H1 (cell line): ENCODE measurements around the gene DPYD. TPM values are rescaled to one million over a fixed set of nuclear protein-coding genes. Genes with fewer than 3 reads are reported as not detected.

Experiments
- CTCF ChIA-PET: fragments of 300-600 bp; sonication (Branson Sonifier 250); formaldehyde crosslinking; loops from one replicate; lab custom pipeline; 2021; ENCODE audit not compliant: partially characterized antibody; lab: Charles Lee
- POLR2A ChIA-PET: fragments of 300-600 bp; sonication (Branson Sonifier 250); formaldehyde crosslinking; loops from one replicate; lab custom pipeline; 2021; ENCODE audit warnings: inconsistent platforms; ENCODE audit not compliant: partially characterized antibody; lab: Charles Lee
- DNase-seq, 2 experiments: peaks; one replicate each; pipeline versions ENCODE4 v3.0.0 to v3.0.0-alpha.2; 2010 to 2022; ENCODE audit warnings: low spot score in 2 of 2, low read depth in 1 of 2, mixed read lengths in 1 of 2
- FAIRE-seq: peaks from 2 replicates; lab custom pipeline; 2011; peaks lifted over from hg19 to GRCh38; lab: Jason Lieb, UNC
- H2AFZ ChIP-seq: 2 replicates; pipeline ENCODE4 v1.8.1; 2012; ENCODE audit warnings: low read length, inconsistent platforms
- H2AK5ac ChIP-seq: 2 replicates; pipeline ENCODE4 v1.6.1; 2013; ENCODE audit warnings: low read depth, low read length
- H2BK120ac ChIP-seq: replicated peaks from 2 replicates; pipeline ENCODE3; 2013; ENCODE audit warnings: low read depth, low read length, inconsistent platforms
- H2BK12ac ChIP-seq: 2 replicates; pipeline ENCODE4 v1.6.1; 2013; ENCODE audit warnings: low read depth, low read length
- H2BK15ac ChIP-seq: 2 replicates; pipeline ENCODE4 v1.6.1; 2013; ENCODE audit warnings: low read length
- H2BK20ac ChIP-seq: 2 replicates; pipeline ENCODE4 v1.6.1; 2013; ENCODE audit warnings: low read length
- H2BK5ac ChIP-seq: 2 replicates; pipeline ENCODE4 v1.6.1; 2013; ENCODE audit warnings: low read depth, low read length
- H3K14ac ChIP-seq: 2 replicates; pipeline ENCODE4 v1.6.1; 2013; ENCODE audit warnings: inconsistent platforms; ENCODE audit not compliant: insufficient read length
- H3K18ac ChIP-seq: 2 replicates; pipeline ENCODE4 v1.6.1; 2013; ENCODE audit warnings: low read length; ENCODE audit errors: extremely low read depth
- H3K23ac ChIP-seq: 2 replicates; pipeline ENCODE4 v1.6.1; 2013; ENCODE audit warnings: inconsistent platforms; ENCODE audit not compliant: insufficient read length
- H3K23me2 ChIP-seq: 2 replicates; pipeline ENCODE4 v1.6.1; 2013; ENCODE audit warnings: low read depth, low read length
- H3K27ac ChIP-seq: 2 replicates; pipeline ENCODE4 v1.6.1; 2011; ENCODE audit warnings: low read depth, low read length, inconsistent platforms
- H3K27me3 ChIP-seq, 4 experiments: replicated peaks in 1 of 4; 1 replicate in 1 of 4; 2 replicates in 3 of 4; pipeline versions ENCODE4 v1.6.1 to v1.8.1; 2011 to 2013; ENCODE audit warnings: low read length in 3 of 4, mild to moderate bottlenecking in 3 of 4, inconsistent platforms in 2 of 4, mixed read lengths in 2 of 4, moderate library complexity in 1 of 4; ENCODE audit not compliant: control insufficient read depth in 3 of 4, insufficient read depth in 3 of 4; ENCODE audit errors: extremely low read depth in 1 of 4
- H3K36me3 ChIP-seq, 4 experiments: 2 replicates each; pipeline versions ENCODE4 v1.6.1 to v1.8.1; 2011 to 2013; ENCODE audit warnings: mild to moderate bottlenecking in 4 of 4, low read length in 3 of 4, moderate library complexity in 2 of 4, control low read depth in 1 of 4, inconsistent platforms in 1 of 4; ENCODE audit not compliant: insufficient read depth in 4 of 4, control insufficient read depth in 2 of 4
- H3K4ac ChIP-seq: replicated peaks from 2 replicates; pipeline ENCODE3; 2013; ENCODE audit warnings: low read length, low read depth, mixed read lengths, inconsistent platforms; ENCODE audit not compliant: insufficient read length
- H3K4me1 ChIP-seq, 4 experiments: replicated peaks in 1 of 4; 1 replicate in 1 of 4; 2 replicates in 3 of 4; pipeline versions ENCODE4 v1.6.1 to v1.8.1; 2011 to 2013; ENCODE audit warnings: low read length in 3 of 4, inconsistent platforms in 2 of 4, mixed read lengths in 1 of 4; ENCODE audit not compliant: insufficient read depth in 4 of 4, control insufficient read depth in 3 of 4
- H3K4me2 ChIP-seq, 2 experiments: 2 replicates each; pipeline versions ENCODE4 v1.6.1 to v1.8.1; 2011 to 2013; ENCODE audit warnings: low read depth in 2 of 2, low read length in 2 of 2, control low read depth in 1 of 2, inconsistent platforms in 1 of 2, mild to moderate bottlenecking in 1 of 2; ENCODE audit not compliant: insufficient read depth in 1 of 2
- H3K4me3 ChIP-seq, 4 experiments: fragments of 200-600, 300-600 bp in 1 of 4; sonication (generic), shearing (Covaris generic), sonication (Bioruptor Twin) in 1 of 4; 2 replicates each; pipeline versions ENCODE4 v1.5.1 to v1.8.1; 2011 to 2016; ENCODE audit warnings: low read length in 4 of 4, low read depth in 3 of 4, control low read depth in 2 of 4, inconsistent platforms in 2 of 4, mild to moderate bottlenecking in 2 of 4, mixed read lengths in 1 of 4, moderate library complexity in 1 of 4; ENCODE audit not compliant: insufficient read depth in 2 of 4; ENCODE audit errors: extremely low read depth in 1 of 4
- H3K56ac ChIP-seq: replicated peaks from 2 replicates; pipeline ENCODE3; 2013; ENCODE audit warnings: low read depth, mild to moderate bottlenecking, mixed read lengths, low read length, inconsistent platforms; ENCODE audit not compliant: insufficient read length
- H3K79me1 ChIP-seq: 2 replicates; pipeline ENCODE4 v1.6.1; 2013; ENCODE audit warnings: low read depth, low read length, control low read depth
- H3K79me2 ChIP-seq, 2 experiments: 2 replicates each; pipeline versions ENCODE4 v1.6.1 to v1.8.1; 2012 to 2013; ENCODE audit warnings: low read length in 2 of 2, mild to moderate bottlenecking in 2 of 2, inconsistent platforms in 1 of 2; ENCODE audit not compliant: insufficient read depth in 2 of 2, control insufficient read depth in 1 of 2
- H3K9ac ChIP-seq, 4 experiments: replicated peaks in 1 of 4; 1 replicate in 1 of 4; 2 replicates in 3 of 4; pipeline versions ENCODE4 v1.6.1 to v1.8.1; 2011 to 2013; ENCODE audit warnings: low read depth in 3 of 4, low read length in 3 of 4, control low read depth in 2 of 4, mild to moderate bottlenecking in 2 of 4, moderate library complexity in 2 of 4, inconsistent platforms in 1 of 4; ENCODE audit errors: extremely low read depth in 1 of 4
- H3K9me3 ChIP-seq, 2 experiments: 2 replicates each; pipeline versions ENCODE4 v1.6.1 to v1.8.1; 2012 to 2013; ENCODE audit warnings: mild to moderate bottlenecking in 2 of 2, moderate library complexity in 2 of 2, control low read depth in 1 of 2, inconsistent platforms in 1 of 2, low read depth in 1 of 2, low read length in 1 of 2, mixed read lengths in 1 of 2; ENCODE audit not compliant: insufficient read depth in 2 of 2
- H4K20me1 ChIP-seq, 2 experiments: replicated peaks in 1 of 2; 2 replicates each; pipeline versions ENCODE3 to v1.8.1; 2011 to 2013; ENCODE audit warnings: inconsistent platforms in 2 of 2, low read length in 2 of 2, mild to moderate bottlenecking in 1 of 2; ENCODE audit not compliant: insufficient read depth in 2 of 2, control insufficient read depth in 1 of 2
- H4K5ac ChIP-seq: 2 replicates; pipeline ENCODE4 v1.6.1; 2013; ENCODE audit warnings: low read length, low read depth, mixed read lengths, inconsistent platforms; ENCODE audit not compliant: insufficient read length
- H4K8ac ChIP-seq: 2 replicates; pipeline ENCODE4 v1.8.0; 2013; ENCODE audit warnings: mild to moderate bottlenecking, moderate library complexity, low read length, inconsistent platforms; ENCODE audit not compliant: insufficient read depth; ENCODE audit errors: extremely low read depth
- H4K91ac ChIP-seq: replicated peaks from 2 replicates; pipeline ENCODE3; 2013; ENCODE audit warnings: low read length, mixed read lengths, inconsistent platforms; ENCODE audit not compliant: insufficient read length
- ASH2L ChIP-seq: fragments of 200-600, 300-600 bp; sonication (generic); IDR thresholded peaks from one replicate; pipeline ENCODE4 v1.7.1; 2017; ENCODE audit warnings: low read length
- CHD2 ChIP-seq: IDR thresholded peaks from 2 replicates; pipeline ENCODE4 v1.6.1; 2012; ENCODE audit warnings: low read length, improper control_type of control experiment
- FOSL1 ChIP-seq: IDR thresholded peaks from 2 replicates; pipeline ENCODE4 v1.6.1; 2011; ENCODE audit warnings: mild to moderate bottlenecking, low read depth, low read length, moderate library complexity; ENCODE audit not compliant: insufficient read depth
- GABPA ChIP-seq: IDR thresholded peaks from 2 replicates; pipeline ENCODE4 v1.6.1; 2011; ENCODE audit warnings: mild to moderate bottlenecking, low read length, moderate library complexity, borderline replicate concordance; ENCODE audit not compliant: insufficient read depth
- HDAC2 ChIP-seq, 2 experiments: fragments of 300-600 bp in 1 of 2; sonication (generic) in 1 of 2; IDR thresholded peaks; 2 replicates each; pipeline ENCODE4 v1.6.1; 2011 to 2012; ENCODE audit warnings: low read depth in 2 of 2, low read length in 2 of 2, mild to moderate bottlenecking in 2 of 2, moderate library complexity in 2 of 2, borderline replicate concordance in 1 of 2, inconsistent platforms in 1 of 2
- JUN ChIP-seq: IDR thresholded peaks from 2 replicates; pipeline ENCODE4 v1.6.1; 2011; ENCODE audit warnings: low read depth, mild to moderate bottlenecking, improper control_type of control experiment, low read length
- KDM1A ChIP-seq: fragments of 200-600, 300-600 bp; sonication (generic); IDR thresholded peaks from 2 replicates; pipeline ENCODE4 v1.7.1; 2016; ENCODE audit warnings: mild to moderate bottlenecking, low read length, borderline replicate concordance
- KDM4A ChIP-seq: IDR thresholded peaks from one replicate; pipeline ENCODE4 v1.7.1; 2012; ENCODE audit warnings: low read depth, mild to moderate bottlenecking, moderate library complexity, low read length, inconsistent platforms; ENCODE audit not compliant: severe bottlenecking
- KDM5A ChIP-seq: fragments of 200-600 bp; IDR thresholded peaks from 2 replicates; pipeline ENCODE4 v1.7.1; 2012; ENCODE audit warnings: mild to moderate bottlenecking, low read length, inconsistent platforms, mixed read lengths
- RBBP5 ChIP-seq: IDR thresholded peaks from 2 replicates; pipeline ENCODE4 v1.7.1; 2012; ENCODE audit warnings: low read depth, mild to moderate bottlenecking, inconsistent platforms, low read length, moderate library complexity, borderline replicate concordance
- SP1 ChIP-seq: IDR thresholded peaks from 2 replicates; pipeline ENCODE4 v1.6.1; 2011; ENCODE audit warnings: low read depth, low read length
- SP4 ChIP-seq: IDR thresholded peaks from 2 replicates; pipeline ENCODE4 v1.6.1; 2012; ENCODE audit warnings: low read length, inconsistent platforms
- WGBS, 2 experiments: shearing (Covaris generic) in 1 of 2; methylation state at CpG; one replicate each; pipeline versions ENCODE4 v1.1.6 to v1.1.7; 2013 to 2015; ENCODE audit warnings: low lambda C conversion rate in 2 of 2, mixed read lengths in 2 of 2, inconsistent platforms in 1 of 2, low coverage in 1 of 2, missing lambda C conversion rate in 1 of 2; ENCODE audit not compliant: insufficient replicate concordance in 2 of 2, insufficient coverage in 1 of 2, insufficient read length in 1 of 2; ENCODE audit errors: extremely low coverage in 1 of 2, missing lambda C conversion rate in 1 of 2; 5-methylcytosine and 5-hydroxymethylcytosine counted together
- polyA plus RNA-seq, 7 experiments: library from polyadenylated mRNA; depleted of rRNA in 3 of 7; stranded (reverse) in 5 of 7; unstranded in 2 of 7; fragments of >200 nt in 5 of 7; fragments of 200-250 nt in 2 of 7; gene quantifications; 1 replicate in 5 of 7; 2 replicates in 1 of 7; 4 replicates in 1 of 7; pipeline versions ENCODE4 v1.2.1 to v1.2.3, GENCODE V29; 2011 to 2013; ENCODE audit warnings: missing spikeins in 2 of 7, mixed read lengths in 2 of 7
- total RNA-seq: library from RNA; stranded (reverse); fragmentation: NEBNext Ultra II Directional; extraction: Animal tissue kit (Norgen Biotek cat#: 25700); gene quantifications from 2 replicates; pipeline ENCODE4 v1.2.1, GENCODE V29; 2021
- TF ChIP-seq, protein P1 (sequence below): IDR thresholded peaks from 2 replicates; pipeline ENCODE4 v1.6.1; 2012; ENCODE audit warnings: inconsistent platforms
- TF ChIP-seq, protein P2 (sequence below): IDR thresholded peaks from 2 replicates; pipeline ENCODE4 v1.6.1; 2011; ENCODE audit warnings: low read depth, mild to moderate bottlenecking, low read length; ENCODE audit not compliant: insufficient read depth

The DPYD gene
- total and polyA plus RNA-seq, 2 of the 8 experiments (the other 6 are each of a cell fraction or from before 2014, with no cell fraction given), result 0.29 to 0.73 TPM

DNA sequence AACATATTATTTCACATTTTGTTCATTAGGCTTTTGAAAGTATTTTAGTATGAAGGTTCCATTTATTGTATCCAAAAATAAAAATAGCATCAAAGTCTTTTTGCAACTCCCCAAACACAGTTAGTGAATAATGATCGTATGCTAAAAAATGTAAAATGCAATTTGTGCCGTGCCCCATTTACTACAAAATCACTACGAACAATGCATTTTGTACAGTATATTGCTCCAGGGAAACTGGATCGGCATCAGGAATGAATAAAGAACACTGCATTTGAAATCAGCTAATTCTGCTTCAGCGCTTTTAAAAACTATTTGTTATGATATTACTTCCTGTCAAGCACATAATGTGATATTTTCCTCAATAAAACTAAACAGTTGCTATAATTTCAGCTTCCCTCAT is 547.8 kb downstream of the DPYD start:
- Histone ChIP-seq H3K4me3 (no peak overlapping the region), H3K56ac (no peak overlapping the region), H2AFZ (no peak overlapping the region), H3K4me1 (peaks cover 0 to 3% (median 0%) of the 10 kb centered on the region in 4 experiments; a peak in 1 of 7 replicates), H3K4me2 (no peak overlapping the region), H3K9ac (no peak overlapping the region), H2BK5ac (no peak overlapping the region), H3K79me2 (no peaks in the 10 kb centered on the region), H2BK15ac (no peak overlapping the region), H3K27me3 (no peaks in the 10 kb centered on the region), H3K14ac (no peak overlapping the region), H2BK12ac (no peak overlapping the region), H4K8ac (no peak overlapping the region), H2AK5ac (no peak overlapping the region), H2BK120ac (no peak overlapping the region), H3K4ac (no peak overlapping the region), H4K20me1 (no peaks in the 10 kb centered on the region), H3K79me1 (no peaks in the 10 kb centered on the region), H3K9me3 (no peaks in the 10 kb centered on the region), H3K27ac (no peak overlapping the region), H3K18ac (no peak overlapping the region), H3K23me2 (no peaks in the 10 kb centered on the region), H4K91ac (no peak overlapping the region), H3K36me3 (no peaks in the 10 kb centered on the region), H4K5ac (no peak overlapping the region), H3K23ac (no peak overlapping the region), H2BK20ac (no peak overlapping the region)
- DNase-seq, result no peak
- WGBS, 2 experiments, result 94% methylated on average over 5 of the region's 5 CpGs; no CpG with 5 or more reads in 1 of the 2 experiments
- ChIA-PET CTCF (interaction anchor here (0.5 to 1.3 kb wide), 2 partner anchors 12 to 242 kb away, joined by 4 to 5 read pairs; no protein-coding TSS in a partner anchor), POLR2A (interaction anchor here (0.7 kb wide), 1 partner anchor 394 kb away, joined by 3 read pairs; no protein-coding TSS in a partner anchor)
- FAIRE-seq, result no peak
- no peak for TF ChIP-seq SP1
- no peak for TF ChIP-seq SP4
- no peak for TF ChIP-seq JUN
- TF ChIP-seq, protein P1, sequence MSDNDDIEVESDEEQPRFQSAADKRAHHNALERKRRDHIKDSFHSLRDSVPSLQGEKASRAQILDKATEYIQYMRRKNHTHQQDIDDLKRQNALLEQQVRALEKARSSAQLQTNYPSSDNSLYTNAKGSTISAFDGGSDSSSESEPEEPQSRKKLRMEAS, result no peak
- no peak for TF ChIP-seq KDM1A
- no peak for TF ChIP-seq HDAC2 (IDR thresholded peaks at IDR 0.05; ENCODE audit: borderline replicate concordance in 1 of 2, low read depth in 2 of 2, low read length in 2 of 2)
- TF ChIP-seq FOSL1, result no peak
- no peak for TF ChIP-seq KDM4A
- TF ChIP-seq GABPA, result no peak
- TF ChIP-seq ASH2L, result no peak
- TF ChIP-seq CHD2, result no peak
- TF ChIP-seq RBBP5, result no peak
- no peak for TF ChIP-seq KDM5A
- TF ChIP-seq, protein P2, sequence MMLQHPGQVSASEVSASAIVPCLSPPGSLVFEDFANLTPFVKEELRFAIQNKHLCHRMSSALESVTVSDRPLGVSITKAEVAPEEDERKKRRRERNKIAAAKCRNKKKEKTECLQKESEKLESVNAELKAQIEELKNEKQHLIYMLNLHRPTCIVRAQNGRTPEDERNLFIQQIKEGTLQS, result no peak
